GM18502 (cell line): ENCODE data around the gene FGF5.
A peak's percentile ranks its signal among the peaks of the same experiment; 100 is the strongest.

Source experiments
- ATAC-seq: cut with Tn5 transposase; IDR thresholded peaks from one replicate; pipeline ENCODE4 v1.9.1; 2021; ENCODE audit warnings: mild to moderate bottlenecking; ENCODE audit not compliant: unreplicated experiment, poor library complexity

Gene FGF5

DNA sequence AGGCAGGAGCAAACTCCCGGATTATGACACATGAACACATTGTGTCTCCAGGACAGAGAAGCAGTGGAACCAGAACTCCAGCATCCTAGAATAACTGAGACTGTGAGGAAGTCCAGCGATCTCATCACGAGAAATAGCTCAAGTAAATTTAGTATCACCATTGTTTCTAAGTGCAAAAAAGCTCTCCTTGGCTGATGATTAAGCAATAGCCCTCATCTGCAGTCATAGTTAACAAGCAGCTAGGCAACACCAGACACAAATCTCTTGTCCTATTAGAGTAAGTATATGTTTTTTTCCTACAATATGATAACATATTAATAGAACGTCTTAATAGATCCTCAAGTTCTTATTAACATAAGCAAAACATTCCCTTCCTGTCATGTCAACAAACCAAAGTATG is 66.7 kb downstream of the FGF5 start:
- ATAC-seq = no peak

DNA sequence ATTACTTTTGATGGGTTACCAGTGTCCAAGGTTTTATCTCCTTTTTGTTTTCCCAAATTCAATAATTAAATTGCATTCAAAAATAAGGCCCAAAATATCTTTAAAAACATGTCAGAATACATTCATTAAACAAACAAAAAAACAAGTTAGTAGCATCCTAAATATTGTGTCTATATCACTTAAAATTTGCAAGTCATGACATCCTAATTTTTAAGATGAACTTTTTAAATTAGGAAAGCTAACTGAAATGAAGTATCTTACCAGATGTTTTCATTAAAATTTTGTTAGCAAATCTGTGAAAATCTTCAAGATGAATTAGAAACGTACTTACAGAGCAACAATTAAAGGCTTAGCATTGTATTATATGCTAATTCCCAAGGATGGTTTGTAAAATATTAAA is 68.1 kb downstream of the FGF5 start:
- ATAC-seq = no peak

- no peak for ATAC-seq
Observed at GRCh38 chr4:80335226-80335553, 68.7 kb downstream of the FGF5 start.

GRCh38 chr4:80335554-80336358 is 69.3 kb downstream of the FGF5 start, which contains the start of gene CFAP299:
TSS of gene CFAP299 (plus strand) at chr4:80335730.
- ATAC-seq = peak; percentile 99

GRCh38 chr4:80336582-80336981 is 70.1 kb downstream of the FGF5 start:
- no peak for ATAC-seq

- no peak for ATAC-seq
Observed at GRCh38 chr4:80340036-80340435, 73.6 kb downstream of the FGF5 start.
